NAMALWA (cell line): ENCODE measurements around the gene JADE2.

Experiments
- DNase-seq: peaks from one replicate; pipeline ENCODE4 v3.0.0-alpha.2; 2015; ENCODE audit warnings: low spot score

JADE2 gene

DNA sequence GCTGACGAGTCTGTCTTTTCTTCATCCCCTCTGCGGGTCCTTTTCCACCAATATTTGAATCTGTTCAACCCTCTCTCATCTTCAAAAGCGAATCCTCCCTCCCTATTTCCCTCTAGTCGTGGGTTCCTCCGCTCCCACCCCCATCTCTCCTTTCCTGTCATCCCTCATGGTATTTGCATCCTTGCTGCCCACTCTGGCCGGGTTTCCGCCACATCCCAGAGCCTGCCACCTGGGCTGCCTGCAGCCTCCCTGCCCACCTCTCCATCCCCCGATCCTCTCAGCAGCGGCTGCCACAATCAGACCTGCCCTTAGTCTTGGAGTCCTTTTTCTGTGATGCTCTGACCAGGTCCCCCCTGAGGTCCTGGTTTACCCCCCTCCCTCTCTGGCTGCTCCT, 44.9 kb downstream of the JADE2 start:
- no peak for DNase-seq

DNA sequence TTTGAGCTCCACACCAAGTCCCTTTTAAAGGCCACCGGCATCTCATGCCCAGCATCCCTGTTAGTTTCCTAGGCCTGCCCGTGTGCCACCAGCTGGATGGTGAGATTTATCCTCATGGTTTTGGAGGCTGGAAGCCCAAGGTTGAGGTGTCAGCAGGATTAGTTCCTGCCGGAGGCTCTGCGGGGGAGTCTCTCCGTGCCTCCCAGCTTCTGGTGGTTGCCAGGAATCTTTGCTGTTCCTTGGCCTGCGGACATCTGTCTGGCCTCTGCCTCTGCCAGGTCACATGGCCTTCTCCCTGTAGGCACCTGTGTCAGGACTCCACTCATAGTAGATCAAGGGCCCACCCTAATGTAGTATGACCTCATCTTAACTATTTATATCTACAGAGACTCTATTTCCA, 45.4 kb downstream of the JADE2 start:
- no peak for DNase-seq

DNA sequence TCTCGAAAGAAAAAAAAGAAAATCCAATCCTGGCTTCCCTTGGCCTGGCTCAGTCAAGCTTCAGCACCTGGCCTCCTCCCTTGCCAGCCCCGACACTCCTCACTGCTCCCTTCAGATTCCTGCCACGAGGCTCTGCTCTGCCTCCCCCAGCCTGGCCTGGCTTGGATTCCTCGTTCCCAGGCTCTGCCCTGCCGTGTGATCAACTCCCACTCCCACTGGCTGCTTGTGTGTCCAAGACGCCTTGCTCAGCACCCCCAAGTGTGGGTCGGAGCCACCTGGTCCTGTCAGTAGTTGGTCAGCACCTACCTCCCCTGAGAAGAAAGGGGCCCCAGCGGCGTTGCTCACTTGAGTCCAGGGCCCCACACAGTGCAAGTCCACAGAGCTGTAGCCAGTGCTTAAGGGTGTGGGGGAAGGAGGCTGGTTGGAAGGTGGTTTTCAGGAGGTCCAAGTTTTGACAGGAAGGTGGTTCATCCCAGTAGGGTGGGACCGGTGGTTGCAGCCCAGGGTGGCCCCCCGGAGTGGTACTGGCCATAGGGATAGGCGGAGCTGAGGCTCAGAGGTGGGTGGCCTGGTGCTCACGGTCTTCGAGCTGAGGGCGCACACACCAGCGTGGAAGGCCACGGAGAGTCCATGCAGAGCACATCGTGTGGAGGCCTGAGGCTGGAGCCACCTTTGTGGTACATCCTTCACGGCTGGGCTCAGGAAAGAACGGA, 46.4 kb downstream of the JADE2 start:
- no peak for DNase-seq

DNA sequence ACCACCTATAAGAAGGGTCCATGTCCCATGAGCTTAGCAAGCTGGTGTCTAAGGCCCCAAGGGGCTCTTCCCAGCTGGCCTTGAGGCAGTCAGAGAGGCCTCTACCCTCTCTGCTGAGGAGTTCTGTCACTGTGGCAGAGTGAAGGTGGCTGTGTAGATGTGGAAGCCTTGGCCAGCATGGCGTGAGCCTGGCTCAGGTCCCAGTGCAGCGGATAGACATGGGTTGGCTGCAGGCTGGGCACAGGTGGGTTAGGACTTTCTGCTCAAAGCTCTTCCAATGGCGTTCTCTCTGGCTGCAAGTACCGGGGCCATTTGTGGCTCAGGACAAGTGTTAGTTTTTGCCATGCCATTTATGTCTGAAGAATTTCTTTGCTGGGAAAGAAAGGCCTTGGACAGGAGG, 47.3 kb downstream of the JADE2 start:
- no peak for DNase-seq

DNA sequence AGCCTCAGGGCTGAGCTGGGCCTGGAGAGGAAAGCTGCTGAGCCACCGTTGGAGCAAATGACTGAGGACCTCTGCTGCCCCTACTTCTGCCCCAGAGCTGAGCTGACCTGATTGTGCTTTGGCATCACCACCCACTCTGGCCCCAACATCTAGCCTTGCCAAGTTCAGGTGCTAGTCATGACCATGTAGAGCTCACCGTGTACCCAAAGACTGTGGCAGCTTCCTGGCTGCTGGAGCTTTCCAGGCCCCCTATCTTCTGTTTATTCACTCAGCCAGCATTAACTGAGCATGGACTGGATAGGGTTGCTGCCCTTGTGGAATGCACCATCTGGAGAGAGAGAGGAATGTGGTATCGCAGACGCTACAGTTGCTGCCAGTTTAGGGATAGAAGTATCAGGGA, 49.1 kb downstream of the JADE2 start:
- no peak for DNase-seq

DNA sequence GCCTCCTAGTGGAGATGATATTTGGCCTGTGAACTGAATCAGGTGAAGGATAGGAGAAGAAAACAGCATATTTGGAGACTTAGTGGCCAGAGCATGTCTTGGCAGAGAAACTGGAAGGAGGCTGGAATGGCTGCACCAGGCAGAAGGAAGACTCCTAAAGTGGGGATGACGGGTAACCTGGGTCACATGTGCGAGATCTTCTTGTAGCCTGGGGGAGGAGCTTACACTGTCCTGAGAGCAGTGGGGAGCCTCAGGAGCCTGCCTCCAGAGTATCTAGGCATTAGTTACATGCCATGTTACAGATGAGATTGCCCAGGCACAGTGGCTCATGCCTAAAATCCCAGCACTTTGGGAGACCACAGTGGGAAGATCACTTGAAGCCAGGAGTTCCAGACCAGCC, 49.8 kb downstream of the JADE2 start:
- DNase-seq: no peak

DNA sequence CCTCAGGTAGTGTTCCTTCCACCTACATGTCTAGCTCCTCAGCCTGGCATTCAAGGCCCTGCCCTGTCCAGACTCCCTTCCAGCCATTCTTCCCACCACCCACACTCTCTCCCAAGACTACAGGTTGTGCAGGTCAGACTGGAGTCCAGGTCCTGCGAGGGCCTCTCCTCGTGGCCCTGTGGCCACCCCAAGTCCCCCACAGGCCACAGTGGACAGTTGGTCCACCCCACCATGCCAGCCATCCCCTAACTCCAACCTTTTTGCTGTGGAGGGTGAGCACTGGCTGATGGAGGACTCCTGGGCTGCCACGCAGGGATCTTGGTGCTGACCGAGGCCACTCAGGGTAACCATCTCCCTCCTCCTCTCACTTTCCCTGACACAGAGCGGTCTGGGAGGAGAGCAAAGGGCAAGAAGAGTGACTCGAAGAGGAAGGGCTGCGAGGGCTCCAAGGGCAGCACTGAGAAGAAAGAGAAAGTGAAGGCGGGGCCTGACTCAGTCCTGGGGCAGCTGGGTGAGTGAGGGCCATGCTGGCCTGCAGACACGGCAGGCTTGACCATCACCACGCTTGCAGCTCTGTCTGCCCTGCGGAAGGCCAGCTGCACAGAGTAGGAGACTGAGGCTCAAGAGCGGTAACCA, 51.0 kb downstream of the JADE2 start:
- no peak for DNase-seq

DNA sequence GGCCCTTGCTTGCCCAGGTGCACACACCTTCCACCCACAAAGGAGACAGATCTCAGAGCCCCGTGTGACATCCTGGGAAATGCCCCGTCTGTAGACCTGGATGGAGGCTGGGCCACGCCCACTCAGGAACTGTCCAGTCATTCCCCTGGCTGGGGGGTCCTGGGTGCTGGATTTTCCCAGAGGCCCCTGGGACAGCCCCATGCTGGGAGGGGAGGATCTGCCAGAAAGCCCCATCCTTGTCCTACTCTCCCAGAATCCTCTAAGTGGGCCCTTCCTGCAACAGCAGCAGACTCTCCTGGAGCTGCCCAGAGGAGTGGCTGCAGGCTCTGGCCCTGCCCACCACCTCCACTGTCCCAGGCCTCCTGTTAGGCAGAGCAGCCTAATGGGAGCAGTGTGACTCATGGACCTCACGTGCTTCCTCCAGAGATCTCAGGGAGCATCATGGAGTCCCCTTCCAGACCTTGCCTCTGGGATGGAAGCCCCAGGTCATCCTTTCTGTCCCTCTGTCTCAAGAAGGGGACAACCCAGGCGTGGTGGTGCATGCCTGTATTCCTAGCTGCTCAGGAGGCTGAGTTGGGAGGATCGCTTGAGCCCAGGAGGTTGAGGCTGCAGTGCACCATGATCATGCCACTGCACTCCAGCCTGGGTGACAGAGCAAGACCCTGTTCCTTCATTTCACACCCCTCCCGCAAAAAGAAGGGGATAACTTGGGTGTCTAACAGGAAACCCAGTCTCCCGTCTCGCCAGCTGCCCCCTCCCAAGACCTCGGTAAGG, 51.7 kb downstream of the JADE2 start:
- no peak for DNase-seq

DNA sequence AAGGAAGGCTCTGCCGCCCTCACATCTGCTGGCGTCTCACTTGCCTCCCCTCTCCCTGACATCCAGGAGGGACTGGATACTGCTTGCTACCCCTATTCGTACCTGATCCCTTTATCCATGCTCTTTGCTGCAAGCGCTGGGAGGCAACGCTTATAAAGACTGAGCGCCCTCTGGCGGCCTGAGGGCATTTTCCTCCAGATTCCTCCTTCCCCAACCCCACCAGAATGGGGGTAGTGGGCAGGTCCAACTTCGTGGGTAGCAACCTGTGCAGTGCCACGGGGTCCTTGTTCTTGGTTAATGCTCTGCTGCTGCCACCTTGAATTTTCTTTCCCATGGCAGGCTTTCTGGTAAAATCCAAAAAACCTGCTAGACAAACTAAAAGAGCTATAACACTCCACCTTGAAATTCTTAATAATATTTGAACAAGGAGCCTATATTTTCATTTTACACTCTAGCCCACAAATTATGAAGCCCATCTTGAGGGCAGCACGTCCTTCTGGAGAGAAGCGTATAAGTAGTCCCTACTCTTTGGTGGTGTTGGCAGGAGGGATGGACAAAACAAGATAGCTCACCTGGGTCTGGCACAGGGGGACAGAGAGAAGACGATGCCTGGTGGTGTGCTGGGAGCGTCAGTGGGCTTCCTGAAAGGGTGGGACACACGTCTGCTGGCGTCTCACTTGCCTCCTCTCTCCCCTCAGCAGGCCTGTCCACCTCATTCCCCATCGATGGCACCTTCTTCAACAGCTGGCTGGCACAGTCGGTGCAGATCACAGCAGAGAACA, 52.5 kb downstream of the JADE2 start:
- peak; percentile 81 for DNase-seq

DNA sequence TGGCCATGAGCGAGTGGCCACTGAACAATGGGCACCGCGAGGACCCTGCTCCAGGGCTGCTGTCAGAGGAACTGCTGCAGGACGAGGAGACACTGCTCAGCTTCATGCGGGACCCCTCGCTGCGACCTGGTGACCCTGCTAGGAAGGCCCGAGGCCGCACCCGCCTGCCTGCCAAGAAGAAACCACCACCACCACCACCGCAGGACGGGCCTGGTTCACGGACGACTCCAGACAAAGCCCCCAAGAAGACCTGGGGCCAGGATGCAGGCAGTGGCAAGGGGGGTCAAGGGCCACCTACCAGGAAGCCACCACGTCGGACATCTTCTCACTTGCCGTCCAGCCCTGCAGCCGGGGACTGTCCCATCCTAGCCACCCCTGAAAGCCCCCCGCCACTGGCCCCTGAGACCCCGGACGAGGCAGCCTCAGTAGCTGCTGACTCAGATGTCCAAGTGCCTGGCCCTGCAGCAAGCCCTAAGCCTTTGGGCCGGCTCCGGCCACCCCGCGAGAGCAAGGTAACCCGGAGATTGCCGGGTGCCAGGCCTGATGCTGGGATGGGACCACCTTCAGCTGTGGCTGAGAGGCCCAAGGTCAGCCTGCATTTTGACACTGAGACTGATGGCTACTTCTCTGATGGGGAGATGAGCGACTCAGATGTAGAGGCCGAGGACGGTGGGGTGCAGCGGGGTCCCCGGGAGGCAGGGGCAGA, 53.3 kb downstream of the JADE2 start:
- no peak for DNase-seq

DNA sequence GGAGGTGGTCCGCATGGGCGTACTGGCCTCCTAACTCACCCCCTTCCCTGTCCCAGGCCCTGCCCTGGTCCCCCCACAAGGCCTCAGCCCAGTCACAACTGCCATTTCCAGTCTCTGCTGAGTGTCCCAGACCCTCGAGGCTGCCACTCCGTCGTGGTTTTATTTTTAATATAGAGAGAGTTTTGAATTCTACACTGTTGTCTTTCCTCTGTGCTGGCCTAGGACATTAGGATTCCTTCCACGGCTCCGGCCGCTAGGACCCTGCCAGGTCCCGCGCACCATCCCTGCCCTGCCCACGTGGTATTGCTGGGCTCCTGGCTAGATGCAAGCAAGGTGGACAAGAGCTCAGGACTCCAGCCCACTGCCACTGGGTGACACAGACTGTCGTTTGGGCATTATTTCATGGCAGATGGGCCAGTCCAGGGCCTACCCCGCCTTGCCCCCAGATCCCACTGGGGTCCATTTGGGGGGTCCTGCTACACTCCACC, 53.9 kb downstream of the JADE2 start:
- no peak for DNase-seq

DNA sequence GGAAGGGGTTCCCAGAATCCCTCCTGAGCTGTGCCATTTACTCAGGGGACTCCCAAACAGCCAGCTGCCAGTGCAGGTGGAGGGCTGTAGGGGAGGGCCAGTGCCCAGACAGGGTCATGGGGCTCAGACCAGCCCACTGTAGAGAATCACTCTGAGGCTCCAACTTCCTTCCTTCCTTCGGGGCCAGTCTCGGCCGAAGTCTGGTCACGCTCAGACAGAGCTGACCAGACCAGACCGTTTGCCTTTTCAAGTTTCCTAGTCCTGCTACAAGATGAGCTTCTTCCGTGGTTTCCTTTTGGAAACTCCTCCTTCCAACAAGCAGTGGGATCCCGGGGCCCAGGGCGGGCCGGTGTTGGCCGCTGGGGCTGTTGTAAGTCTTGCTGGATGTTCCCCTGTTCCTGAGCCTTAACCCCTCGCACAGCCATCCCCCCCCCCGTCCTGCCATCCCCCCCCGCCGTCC, 54.6 kb downstream of the JADE2 start:
- DNase-seq: no peak

DNA sequence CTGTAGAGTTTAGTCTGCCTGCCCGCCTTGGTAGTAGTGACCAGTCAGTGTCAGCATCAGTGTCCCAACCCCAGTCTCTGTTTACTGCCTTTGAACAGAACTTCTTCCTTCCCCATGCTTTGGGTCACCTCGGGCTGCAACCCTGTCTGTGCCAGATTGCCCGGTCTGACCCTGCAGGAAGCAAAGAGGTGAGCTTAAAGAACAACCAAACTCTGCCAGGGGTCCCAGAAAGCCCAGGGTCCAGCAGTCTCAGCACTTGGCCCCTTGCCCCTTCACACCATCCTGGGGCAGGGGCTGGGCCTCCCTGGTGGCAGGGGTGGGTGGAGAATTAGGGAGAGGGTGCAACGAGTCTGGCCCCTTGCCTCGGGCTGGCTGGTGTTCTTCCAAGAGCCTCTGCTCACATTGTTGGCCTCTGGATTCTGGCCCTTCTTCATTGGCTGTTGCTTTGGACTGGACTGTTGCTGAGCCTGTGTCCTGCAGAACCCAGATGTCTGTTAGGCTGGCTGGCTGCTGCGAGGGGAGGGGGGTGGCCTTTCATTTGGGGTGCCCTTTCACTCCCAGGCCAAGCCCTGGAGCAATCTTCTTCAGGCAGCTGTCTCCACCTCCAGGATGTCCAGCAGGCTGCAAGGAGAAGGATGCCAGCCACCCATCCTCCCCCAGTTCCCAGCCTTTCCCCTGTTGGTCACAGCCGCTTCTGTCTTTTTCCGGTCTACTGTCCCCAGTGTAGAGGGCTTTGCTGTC, 55.9 kb downstream of the JADE2 start:
- DNase-seq: no peak

DNA sequence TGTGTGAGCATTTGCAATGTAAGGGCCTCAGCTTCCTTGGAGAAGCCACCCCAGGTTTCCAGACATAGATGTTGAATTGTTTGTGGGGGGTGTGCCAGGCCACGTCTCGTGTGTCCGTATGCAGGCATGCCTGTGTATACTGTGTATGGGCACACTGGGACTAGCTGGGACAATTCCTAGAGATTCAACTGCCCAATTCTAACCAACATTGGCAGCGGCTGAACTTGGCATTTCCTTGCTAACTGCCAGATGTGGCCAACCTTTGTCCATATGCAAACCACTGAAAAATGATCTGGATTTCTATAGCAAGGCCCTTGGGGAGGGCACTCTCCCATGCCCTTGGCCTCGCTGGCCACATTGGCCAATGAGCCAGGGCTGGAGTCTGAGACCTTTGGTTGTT, 56.8 kb downstream of the JADE2 start:
- no peak for DNase-seq

DNA sequence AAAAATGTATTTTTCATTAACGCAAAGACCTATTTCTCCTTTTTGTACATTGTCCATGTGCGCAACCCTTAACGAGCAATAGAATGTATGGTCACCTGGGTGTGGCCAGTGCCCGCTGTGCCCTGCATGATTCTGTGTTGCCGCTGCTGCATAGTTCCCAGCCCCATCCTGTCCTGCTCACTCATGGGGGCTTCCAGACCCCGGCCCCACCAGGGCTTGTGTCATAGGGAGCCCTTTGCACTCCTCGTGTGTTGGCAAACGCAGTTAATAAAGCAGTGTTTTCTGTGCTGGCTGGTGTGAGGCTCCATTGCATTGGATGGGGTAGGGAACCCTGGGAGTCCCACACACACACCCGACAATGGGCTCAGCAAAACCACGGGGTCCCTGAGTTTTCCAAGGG, 57.5 kb downstream of the JADE2 start:
- no peak for DNase-seq

DNA sequence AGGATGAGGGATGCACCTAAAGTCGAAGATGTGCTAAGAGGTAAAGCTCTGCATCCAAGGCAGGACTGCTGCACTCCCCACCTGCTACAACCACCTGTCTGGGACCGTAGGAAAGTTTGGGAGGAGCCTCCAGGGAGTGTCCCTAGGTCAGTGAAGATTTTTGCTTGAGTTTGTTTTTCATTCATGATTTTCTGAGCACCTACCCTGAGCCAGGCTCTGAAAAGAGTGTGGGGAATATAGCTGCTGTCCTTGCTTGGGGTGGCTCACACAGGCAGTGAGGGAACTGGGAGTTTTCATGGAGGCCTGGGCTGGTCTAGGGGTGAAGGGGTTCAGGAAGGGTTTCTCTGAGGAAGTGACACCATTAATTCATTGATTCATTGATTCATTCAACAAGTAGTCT, 58.3 kb downstream of the JADE2 start:
- no peak for DNase-seq

DNA sequence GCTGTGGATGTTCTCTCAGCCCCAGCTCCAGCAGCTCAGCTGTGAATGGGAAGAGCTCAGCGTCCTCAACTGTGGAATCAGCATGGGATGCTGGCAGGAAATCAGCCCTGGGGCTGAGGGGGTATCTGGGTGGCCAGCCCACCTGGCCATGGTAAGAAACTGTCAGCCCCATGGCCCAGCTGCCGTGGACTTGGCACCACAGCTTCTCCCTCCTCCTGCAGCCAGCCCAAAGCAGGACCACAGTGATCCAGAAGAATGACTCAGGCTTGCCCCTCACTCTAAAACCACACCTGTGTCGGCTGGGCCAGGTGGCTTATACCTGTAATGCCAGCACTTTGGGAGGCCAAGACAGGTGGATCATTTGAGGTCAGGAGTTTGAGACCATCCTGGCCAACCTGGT, 59.2 kb downstream of the JADE2 start:
- no peak for DNase-seq

DNA sequence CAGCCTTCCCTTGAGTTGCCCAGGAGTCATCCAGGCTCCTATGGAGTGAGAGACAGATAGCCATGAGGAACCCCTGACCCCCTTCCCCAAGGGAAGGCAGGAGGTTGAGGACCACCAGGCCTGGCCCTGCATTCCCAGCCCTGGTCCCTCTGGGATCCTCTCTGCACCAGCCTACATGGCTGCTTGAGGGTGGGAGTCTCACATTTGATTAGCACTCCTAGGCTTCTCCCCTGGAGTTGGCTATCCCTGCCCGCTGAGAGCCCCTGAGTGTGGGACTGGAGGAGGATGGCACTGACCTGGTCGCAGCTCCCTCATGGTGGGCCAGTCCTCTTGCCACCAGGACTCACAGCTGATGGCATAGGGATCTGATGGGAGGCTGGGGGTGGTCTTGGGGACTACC, 60.5 kb downstream of the JADE2 start:
- DNase-seq: no peak

DNA sequence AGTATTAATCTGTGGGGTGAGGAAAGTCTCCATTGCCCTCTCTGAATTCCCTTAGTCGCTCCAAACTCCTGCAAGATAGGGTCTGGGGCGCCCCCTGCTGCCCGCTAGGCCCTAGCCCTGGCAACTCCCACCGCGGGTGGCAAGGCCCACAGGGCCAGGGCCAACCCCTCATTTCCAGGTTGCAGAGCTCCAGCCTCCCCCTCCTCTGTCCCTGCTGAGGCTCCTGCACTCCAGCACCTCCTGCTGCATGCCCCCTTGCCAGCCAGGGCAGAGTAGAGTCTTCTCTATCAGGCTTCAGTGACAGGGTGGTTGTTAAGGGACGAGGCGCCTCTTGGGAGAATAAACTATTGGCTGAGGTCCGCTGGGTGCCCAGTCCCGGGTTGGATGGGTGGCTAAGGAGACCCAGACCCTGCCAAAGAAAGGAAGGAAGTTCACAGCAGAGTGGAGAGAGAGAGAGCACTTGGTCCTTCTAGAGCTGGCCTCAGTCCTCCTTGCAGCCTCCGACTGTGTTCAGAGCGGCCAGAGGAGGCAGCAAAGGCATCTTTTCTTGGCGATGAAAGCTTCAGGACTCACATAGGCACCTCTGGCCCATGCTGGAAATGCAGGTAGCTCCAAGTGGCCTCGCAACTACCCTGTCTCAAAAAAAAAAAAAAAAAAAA, 61.5 kb downstream of the JADE2 start:
- DNase-seq: peak; percentile 91

DNA sequence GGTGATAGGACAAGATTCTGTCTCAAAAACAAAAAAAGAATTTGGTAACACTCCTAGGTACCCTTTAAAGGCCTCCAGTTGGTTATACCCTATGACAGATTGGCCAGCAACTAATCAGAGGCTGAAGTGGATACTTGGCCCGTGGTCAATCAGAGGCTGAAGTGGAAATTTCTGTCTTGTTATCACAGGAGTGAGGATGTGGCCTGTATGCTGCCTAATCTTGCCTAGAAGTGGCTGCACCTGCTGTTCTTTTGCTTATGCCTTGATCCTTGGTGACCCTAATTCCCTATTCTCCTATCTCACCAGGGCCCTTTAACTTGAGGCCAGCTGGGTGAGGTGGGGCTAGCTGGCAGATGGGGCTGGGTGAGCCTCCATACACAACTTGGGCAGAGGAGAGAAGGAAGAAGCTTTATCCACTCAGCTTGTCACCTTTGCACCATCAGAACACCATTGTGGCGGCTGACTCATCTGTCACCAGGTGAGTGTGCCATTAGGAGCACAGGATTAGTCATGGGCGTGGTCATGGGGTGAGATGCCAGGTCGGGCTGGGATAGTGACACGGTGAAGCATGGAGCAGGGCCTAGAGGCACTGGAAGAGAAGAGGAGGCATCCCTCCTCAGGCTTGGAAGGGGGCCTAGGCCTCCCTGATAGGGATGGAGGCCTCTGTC, 65.7 kb downstream of the JADE2 start:
- no peak for DNase-seq
